GM23338 (cell line): ENCODE results near the gene SLC43A2. TPM values are rescaled to one million over a fixed set of nuclear protein-coding genes. Genes with fewer than 3 reads are reported as not detected.

ENCODE experiments used
- ATAC-seq: fragments of 200-7000 bp; cut with Tn5 transposase; 3 replicates; pipeline ENCODE4 v1.9.1; 2020
- DNase-seq: peaks from one replicate; pipeline ENCODE4 v3.0.0-alpha.2; 2015; ENCODE audit warnings: low spot score
- H2AFZ ChIP-seq: fragments of 200-600 bp; sonication (generic); 2 replicates; pipeline ENCODE4 v1.8.0; 2016; ENCODE audit warnings: antibody characterized with exemption, mild to moderate bottlenecking, moderate library complexity
- H3F3A ChIP-seq: fragments of 200-600 bp; sonication (generic); replicated peaks from 2 replicates; pipeline ENCODE4 v1.8.0; 2017; ENCODE audit warnings: antibody characterized with exemption, mixed run types, low read depth
- H3K27ac ChIP-seq: fragments of 200-600 bp; sonication (generic); 2 replicates; pipeline ENCODE4 v1.6.1; 2016; ENCODE audit warnings: low read depth
- H3K27me3 ChIP-seq: fragments of 200-600 bp; sonication (generic); 2 replicates; pipeline ENCODE4 v1.8.0; 2016; ENCODE audit warnings: mild to moderate bottlenecking, mixed run types, moderate library complexity; ENCODE audit not compliant: insufficient read depth
- H3K36me3 ChIP-seq: fragments of 200-600 bp; sonication (generic); 2 replicates; pipeline ENCODE4 v1.8.0; 2016; ENCODE audit warnings: mild to moderate bottlenecking; ENCODE audit not compliant: insufficient read depth
- H3K4me1 ChIP-seq: fragments of 200-600 bp; sonication (generic); 2 replicates; pipeline ENCODE4 v1.8.0; 2016; ENCODE audit warnings: mild to moderate bottlenecking, moderate library complexity; ENCODE audit not compliant: insufficient read depth
- H3K4me2 ChIP-seq: fragments of 200-600 bp; sonication (generic); 2 replicates; pipeline ENCODE4 v1.7.1; 2017; ENCODE audit warnings: mixed run types
- H3K4me3 ChIP-seq: fragments of 200-600 bp; sonication (generic); 2 replicates; pipeline ENCODE4 v1.6.1; 2016; ENCODE audit warnings: mixed run types
- H3K79me2 ChIP-seq: fragments of 200-600 bp; sonication (generic); replicated peaks from 2 replicates; pipeline ENCODE4 v1.8.0; 2017; ENCODE audit warnings: mild to moderate bottlenecking; ENCODE audit not compliant: insufficient read depth
- H3K9me2 ChIP-seq: fragments of 200-600 bp; sonication (generic); 2 replicates; pipeline ENCODE4 v1.8.0; 2017; ENCODE audit not compliant: insufficient read depth
- H4K20me1 ChIP-seq: fragments of 200-600 bp; sonication (generic); replicated peaks from 2 replicates; pipeline ENCODE4 v1.8.0; 2017; ENCODE audit warnings: mild to moderate bottlenecking; ENCODE audit not compliant: insufficient read depth
- H3K27ac Mint-ChIP-seq: 2 replicates; pipeline ENCODE4 v1.8.0; 2020; ENCODE audit warnings: inconsistent platforms, mild to moderate bottlenecking, moderate library complexity, mixed read lengths
- H3K27me3 Mint-ChIP-seq: 3 replicates; pipeline ENCODE4 v1.8.0; 2022; ENCODE audit warnings: low read depth, mild to moderate bottlenecking, moderate library complexity, mixed read lengths, inconsistent platforms; ENCODE audit not compliant: insufficient read depth, poor library complexity
- H3K36me3 Mint-ChIP-seq: 3 replicates; pipeline ENCODE4 v1.8.0; 2021; ENCODE audit warnings: low read depth, mild to moderate bottlenecking, inconsistent platforms, moderate library complexity, mixed read lengths
- H3K4me1 Mint-ChIP-seq: 3 replicates; pipeline ENCODE4 v1.8.0; 2020; ENCODE audit warnings: mild to moderate bottlenecking, inconsistent platforms, mixed read lengths
- H3K4me3 Mint-ChIP-seq: 3 replicates; pipeline ENCODE4 v1.8.0; 2021; ENCODE audit warnings: moderate library complexity, mild to moderate bottlenecking, inconsistent platforms, mixed read lengths
- H3K9me3 Mint-ChIP-seq: 3 replicates; pipeline ENCODE4 v1.8.0; 2020; ENCODE audit warnings: moderate library complexity, mild to moderate bottlenecking, inconsistent platforms, mixed read lengths
- CREB1 ChIP-seq: fragments of 250-450 bp; sonication (Bioruptor Pico); IDR thresholded peaks from 2 replicates; pipeline ENCODE4 v1.5.0; 2020; ENCODE audit warnings: low read depth, mild to moderate bottlenecking, moderate library complexity
- EZH2 ChIP-seq: fragments of 200-600 bp; sonication (generic); IDR thresholded peaks from one replicate; pipeline ENCODE4 v1.8.0; 2017; ENCODE audit warnings: antibody characterized with exemption, mild to moderate bottlenecking, low read depth; ENCODE audit not compliant: unreplicated experiment
- EZH2phosphoT487 ChIP-seq: fragments of 200-600 bp; sonication (generic); IDR thresholded peaks from one replicate; pipeline ENCODE4 v1.8.1; 2018; ENCODE audit warnings: antibody characterized with exemption; ENCODE audit not compliant: unreplicated experiment
- JUNB ChIP-seq: IDR thresholded peaks from one replicate; pipeline ENCODE4 v1.6.1; 2016; ENCODE audit warnings: antibody characterized with exemption; ENCODE audit not compliant: unreplicated experiment
- NANOG ChIP-seq: IDR thresholded peaks from 2 replicates; pipeline ENCODE4 v1.6.1; 2016; ENCODE audit warnings: antibody characterized with exemption, borderline replicate concordance
- POLR2AphosphoS5 ChIP-seq: IDR thresholded peaks from 2 replicates; pipeline ENCODE4 v1.6.1; 2016; ENCODE audit warnings: antibody characterized with exemption, low read depth
- STAT1 ChIP-seq: IDR thresholded peaks from one replicate; pipeline ENCODE4 v1.6.1; 2016; ENCODE audit warnings: antibody characterized with exemption; ENCODE audit not compliant: unreplicated experiment
- ZNF114 ChIP-seq: fragments of 250-450 bp; sonication (Bioruptor Pico); IDR thresholded peaks from 2 replicates; pipeline ENCODE4 v1.5.0; 2020; ENCODE audit warnings: mild to moderate bottlenecking, moderate library complexity
- ZNF331 ChIP-seq: fragments of 250-450 bp; sonication (Bioruptor Pico); IDR thresholded peaks from 2 replicates; pipeline ENCODE4 v1.5.0; 2020; ENCODE audit warnings: low read depth, mild to moderate bottlenecking, moderate library complexity
- ZNF462 ChIP-seq: fragments of 250-450 bp; sonication (Bioruptor Pico); IDR thresholded peaks from 2 replicates; pipeline ENCODE4 v1.5.0; 2020; ENCODE audit warnings: mild to moderate bottlenecking, moderate library complexity
- polyA plus RNA-seq: library from polyadenylated mRNA; unstranded; fragments of >200 nt; fragmentation: Nextera tagmentation; extraction: Ambion mirVana; gene quantifications from 2 replicates; pipeline ENCODE4 v1.2.1, GENCODE V29; 2016
- total RNA-seq: library from RNA; depleted of rRNA; stranded (reverse); fragments of >200 nt; shearing (Covaris generic); gene quantifications from 2 replicates; pipeline ENCODE4 v1.2.3, GENCODE V29; 2014
- TF ChIP-seq, protein P1 (sequence below): IDR thresholded peaks from 2 replicates; pipeline ENCODE4 v1.6.1; 2016; ENCODE audit warnings: antibody characterized with exemption
- TF ChIP-seq, protein P2 (sequence below), 2 experiments: fragments of 200-600 bp in 1 of 2; sonication (generic) in 1 of 2; conservative IDR thresholded peaks; 2 replicates each; pipeline versions ENCODE4 v1.5.1 to v1.6.1; 2016 to 2017; ENCODE audit warnings: antibody characterized with exemption in 2 of 2, low read depth in 2 of 2, mild to moderate bottlenecking in 2 of 2, moderate library complexity in 1 of 2
- TF ChIP-seq, protein P3 (sequence below): IDR thresholded peaks from one replicate; pipeline ENCODE4 v1.6.1; 2018; ENCODE audit warnings: antibody characterized with exemption; ENCODE audit not compliant: unreplicated experiment

Gene SLC43A2
- total and polyA plus RNA-seq, 2 experiments from 2014 or later, result 2.2 to 9.8 TPM

GRCh38 chr17:1627182-1627981, 1.3 kb downstream of the SLC43A2 start:
- Mint-ChIP-seq H3K4me1 (peaks cover 24% of the 10 kb centered on the region), H3K27me3 (peaks cover 17% of the 10 kb centered on the region), H3K9me3 (peaks cover 2% of the 10 kb centered on the region; the same call in 2 of the 3 replicates), H3K36me3 (no peaks in the 10 kb centered on the region; the same call in 2 of the 3 replicates), H3K27ac (no peak overlapping the region), H3K4me3 (peak overlapping the region; percentile 69)
- Histone ChIP-seq H3K79me2 (no peaks in the 10 kb centered on the region), H3K4me2 (peak overlapping the region; percentile 98), H3K36me3 (no peaks in the 10 kb centered on the region), H4K20me1 (no peaks in the 10 kb centered on the region), H3K9me2 (no peaks in the 10 kb centered on the region), H2AFZ (peak overlapping the region; percentile 81), H3K4me1 (no peaks in the 10 kb centered on the region; the same call in 1 of the 2 replicates), H3K27me3 (peaks cover 8% of the 10 kb centered on the region; the same call in 1 of the 2 replicates), H3K27ac (no peak overlapping the region), H3K4me3 (peak overlapping the region; percentile 86), H3F3A (0 out of 2 replicates have a peak, but pooled peaks cover 13% of the 10 kb centered on the region)
- peak; percentile 21 for ATAC-seq
- DNase-seq, result peak; percentile 56
- TF ChIP-seq CREB1 (no peak), STAT1 (no peak), EZH2phosphoT487 (no peak), JUNB (no peak), POLR2AphosphoS5 (no peak), NANOG (no peak), ZNF331 (CRISPR knock-in tag) (no peak), ZNF462 (no peak), ZNF114 (CRISPR knock-in tag) (no peak), EZH2 (no peak)
- TF ChIP-seq, protein P1, sequence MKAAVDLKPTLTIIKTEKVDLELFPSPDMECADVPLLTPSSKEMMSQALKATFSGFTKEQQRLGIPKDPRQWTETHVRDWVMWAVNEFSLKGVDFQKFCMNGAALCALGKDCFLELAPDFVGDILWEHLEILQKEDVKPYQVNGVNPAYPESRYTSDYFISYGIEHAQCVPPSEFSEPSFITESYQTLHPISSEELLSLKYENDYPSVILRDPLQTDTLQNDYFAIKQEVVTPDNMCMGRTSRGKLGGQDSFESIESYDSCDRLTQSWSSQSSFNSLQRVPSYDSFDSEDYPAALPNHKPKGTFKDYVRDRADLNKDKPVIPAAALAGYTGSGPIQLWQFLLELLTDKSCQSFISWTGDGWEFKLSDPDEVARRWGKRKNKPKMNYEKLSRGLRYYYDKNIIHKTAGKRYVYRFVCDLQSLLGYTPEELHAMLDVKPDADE, result no peak
- TF ChIP-seq, protein P2, sequence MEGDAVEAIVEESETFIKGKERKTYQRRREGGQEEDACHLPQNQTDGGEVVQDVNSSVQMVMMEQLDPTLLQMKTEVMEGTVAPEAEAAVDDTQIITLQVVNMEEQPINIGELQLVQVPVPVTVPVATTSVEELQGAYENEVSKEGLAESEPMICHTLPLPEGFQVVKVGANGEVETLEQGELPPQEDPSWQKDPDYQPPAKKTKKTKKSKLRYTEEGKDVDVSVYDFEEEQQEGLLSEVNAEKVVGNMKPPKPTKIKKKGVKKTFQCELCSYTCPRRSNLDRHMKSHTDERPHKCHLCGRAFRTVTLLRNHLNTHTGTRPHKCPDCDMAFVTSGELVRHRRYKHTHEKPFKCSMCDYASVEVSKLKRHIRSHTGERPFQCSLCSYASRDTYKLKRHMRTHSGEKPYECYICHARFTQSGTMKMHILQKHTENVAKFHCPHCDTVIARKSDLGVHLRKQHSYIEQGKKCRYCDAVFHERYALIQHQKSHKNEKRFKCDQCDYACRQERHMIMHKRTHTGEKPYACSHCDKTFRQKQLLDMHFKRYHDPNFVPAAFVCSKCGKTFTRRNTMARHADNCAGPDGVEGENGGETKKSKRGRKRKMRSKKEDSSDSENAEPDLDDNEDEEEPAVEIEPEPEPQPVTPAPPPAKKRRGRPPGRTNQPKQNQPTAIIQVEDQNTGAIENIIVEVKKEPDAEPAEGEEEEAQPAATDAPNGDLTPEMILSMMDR (conservative IDR thresholded peaks at IDR 0.05; ENCODE audit: low read depth in 2 of 2), result no peak
- TF ChIP-seq, protein P3, sequence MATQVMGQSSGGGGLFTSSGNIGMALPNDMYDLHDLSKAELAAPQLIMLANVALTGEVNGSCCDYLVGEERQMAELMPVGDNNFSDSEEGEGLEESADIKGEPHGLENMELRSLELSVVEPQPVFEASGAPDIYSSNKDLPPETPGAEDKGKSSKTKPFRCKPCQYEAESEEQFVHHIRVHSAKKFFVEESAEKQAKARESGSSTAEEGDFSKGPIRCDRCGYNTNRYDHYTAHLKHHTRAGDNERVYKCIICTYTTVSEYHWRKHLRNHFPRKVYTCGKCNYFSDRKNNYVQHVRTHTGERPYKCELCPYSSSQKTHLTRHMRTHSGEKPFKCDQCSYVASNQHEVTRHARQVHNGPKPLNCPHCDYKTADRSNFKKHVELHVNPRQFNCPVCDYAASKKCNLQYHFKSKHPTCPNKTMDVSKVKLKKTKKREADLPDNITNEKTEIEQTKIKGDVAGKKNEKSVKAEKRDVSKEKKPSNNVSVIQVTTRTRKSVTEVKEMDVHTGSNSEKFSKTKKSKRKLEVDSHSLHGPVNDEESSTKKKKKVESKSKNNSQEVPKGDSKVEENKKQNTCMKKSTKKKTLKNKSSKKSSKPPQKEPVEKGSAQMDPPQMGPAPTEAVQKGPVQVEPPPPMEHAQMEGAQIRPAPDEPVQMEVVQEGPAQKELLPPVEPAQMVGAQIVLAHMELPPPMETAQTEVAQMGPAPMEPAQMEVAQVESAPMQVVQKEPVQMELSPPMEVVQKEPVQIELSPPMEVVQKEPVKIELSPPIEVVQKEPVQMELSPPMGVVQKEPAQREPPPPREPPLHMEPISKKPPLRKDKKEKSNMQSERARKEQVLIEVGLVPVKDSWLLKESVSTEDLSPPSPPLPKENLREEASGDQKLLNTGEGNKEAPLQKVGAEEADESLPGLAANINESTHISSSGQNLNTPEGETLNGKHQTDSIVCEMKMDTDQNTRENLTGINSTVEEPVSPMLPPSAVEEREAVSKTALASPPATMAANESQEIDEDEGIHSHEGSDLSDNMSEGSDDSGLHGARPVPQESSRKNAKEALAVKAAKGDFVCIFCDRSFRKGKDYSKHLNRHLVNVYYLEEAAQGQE, result no peak
